ENCODE data around the gene ZNF333. TPM values are rescaled to one million over a fixed set of nuclear protein-coding genes. Genes with fewer than 3 reads are reported as not detected.

The ZNF333 gene
- total and polyA plus RNA-seq, 2 donors (not counting 3 experiments of a cell fraction or from before 2014, with no cell fraction given) = 11.1 to 19.7 TPM

- no peaks in the 10 kb centered on the region for H3K79me2 ChIP-seq (ENCODE audit: control insufficient read depth, insufficient read depth, low read length)
- BruUV-seq (replicated peaks) = no TSS peak
- H3K27ac ChIP-seq (ENCODE audit: insufficient read depth, low read depth, low read length) = no peak overlapping the region
- H3K4me2 ChIP-seq (ENCODE audit: insufficient read depth, low read length) = no peak overlapping the region
- H3K9ac ChIP-seq (replicated peaks; ENCODE audit: extremely low read depth, insufficient read depth, low read length) = no peak overlapping the region
- H3K9me3 ChIP-seq (replicated peaks; ENCODE audit: control insufficient read depth, insufficient read depth, low read length) = no peaks in the 10 kb centered on the region
- intact Hi-C loops (cut with micrococcal nuclease) = no loop called here
- H3K4me3 ChIP-seq (replicated peaks in 1 of 3; ENCODE audit: insufficient read depth in 1 of 3, low read depth in 1 of 3, low read length in 3 of 3) = no peak overlapping the region
- H4K20me1 ChIP-seq (replicated peaks; ENCODE audit: control insufficient read depth, extremely low read depth, insufficient read depth, low read length) = no peaks in the 10 kb centered on the region
- ChIA-PET POLR2A (no interaction called here), CTCF (no interaction called here)
- no peaks in the 10 kb centered on the region for H3K27me3 ChIP-seq (ENCODE audit: control insufficient read depth in 2 of 2, insufficient read depth in 2 of 2, low read length in 2 of 2)
- no peaks in the 10 kb centered on the region for H3K9me1 ChIP-seq (replicated peaks; ENCODE audit: control insufficient read depth, extremely low read depth, insufficient read depth, low read length)
- TF ChIP-seq MYC (IDR thresholded peaks at IDR 0.05; ENCODE audit: low read depth, low read length) = no peak
- FAIRE-seq (no peak), DNase-seq (ENCODE audit: low read depth, low spot score) (no peak)
- no peaks in the 10 kb centered on the region for H3K36me3 ChIP-seq (ENCODE audit: control insufficient read depth in 2 of 2, extremely low read depth in 1 of 2, insufficient read depth in 2 of 2, low read length in 2 of 2)
- H2AFZ ChIP-seq (ENCODE audit: low read depth, low read length) = no peak overlapping the region
- H3K4me1 ChIP-seq (ENCODE audit: control insufficient read depth, extremely low read depth, insufficient read depth, low read length) = no peaks in the 10 kb centered on the region
- dilution Hi-C loops (cut with MboI; ENCODE audit: extremely low pct_ligation_motif_present, low sequenced_read_pairs) = no loop called here
Observed at GRCh38 chr19:14746886-14747285, 57.0 kb downstream of the ZNF333 start.

DNA sequence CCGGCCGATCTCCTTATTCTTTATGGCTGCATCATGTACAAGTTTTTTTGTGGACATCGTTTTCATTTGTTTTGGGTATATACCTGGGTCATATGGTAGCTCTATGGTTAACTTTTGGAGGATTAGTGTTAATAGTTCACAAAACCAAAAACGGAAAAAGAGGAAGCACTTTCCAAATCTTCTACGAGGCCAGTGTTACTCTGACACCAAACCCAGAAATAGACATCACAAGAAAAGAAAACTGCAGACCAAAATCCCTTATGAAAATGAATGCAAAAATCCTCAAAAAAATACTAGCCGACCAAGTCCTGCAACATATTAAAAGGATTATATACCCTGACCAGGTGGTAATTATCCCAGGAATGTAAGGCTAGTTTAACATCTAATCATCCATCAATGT lies 58.8 kb downstream of the ZNF333 start:
- H3K4me2 ChIP-seq (ENCODE audit: insufficient read depth, low read length) = no peak overlapping the region
- no peaks in the 10 kb centered on the region for H3K4me1 ChIP-seq (ENCODE audit: control insufficient read depth, extremely low read depth, insufficient read depth, low read length)
- DNase-seq (ENCODE audit: low read depth, low spot score) (no peak), FAIRE-seq (no peak)
- no peak overlapping the region for H2AFZ ChIP-seq (ENCODE audit: low read depth, low read length)
- CTCF ChIA-PET = no interaction called here
- no peaks in the 10 kb centered on the region for H3K36me3 ChIP-seq (ENCODE audit: control insufficient read depth in 2 of 2, extremely low read depth in 1 of 2, insufficient read depth in 2 of 2, low read length in 2 of 2)
- no peaks in the 10 kb centered on the region for H3K27me3 ChIP-seq (ENCODE audit: control insufficient read depth in 2 of 2, insufficient read depth in 2 of 2, low read length in 2 of 2)
- no peaks in the 10 kb centered on the region for H3K79me2 ChIP-seq (ENCODE audit: control insufficient read depth, insufficient read depth, low read length)
- no peak overlapping the region for H3K27ac ChIP-seq (ENCODE audit: insufficient read depth, low read depth, low read length)
- POLR2A ChIA-PET = no interaction called here
- no TSS peak for BruUV-seq (replicated peaks)
- H3K9me1 ChIP-seq (replicated peaks; ENCODE audit: control insufficient read depth, extremely low read depth, insufficient read depth, low read length) = no peaks in the 10 kb centered on the region
- no peak overlapping the region for H3K4me3 ChIP-seq (replicated peaks in 1 of 3; ENCODE audit: insufficient read depth in 1 of 3, low read depth in 1 of 3, low read length in 3 of 3)
- TF ChIP-seq JUN (IDR thresholded peaks at IDR 0.05; ENCODE audit: borderline replicate concordance, insufficient read depth, insufficient read length, low read depth) (no peak), EZH2 (IDR thresholded peaks at IDR 0.05; ENCODE audit: borderline replicate concordance, low read depth, low read length, severe bottlenecking) (no peak), POLR2AphosphoS5 (IDR thresholded peaks at IDR 0.05; ENCODE audit: insufficient read depth, low read depth, low read length) (no peak), FOS (IDR thresholded peaks at IDR 0.05; ENCODE audit: borderline replicate concordance, insufficient read depth, low read length) (no peak), MAX (IDR thresholded peaks at IDR 0.05; ENCODE audit: insufficient read depth, insufficient read length) (no peak), POLR2A (IDR thresholded peaks at IDR 0.05; ENCODE audit: low read depth, low read length) (no peak)
- intact Hi-C loops (cut with micrococcal nuclease) = no loop called here
- H3K9ac ChIP-seq (replicated peaks; ENCODE audit: extremely low read depth, insufficient read depth, low read length) = no peak overlapping the region
- no peaks in the 10 kb centered on the region for H4K20me1 ChIP-seq (replicated peaks; ENCODE audit: control insufficient read depth, extremely low read depth, insufficient read depth, low read length)
- H3K9me3 ChIP-seq (replicated peaks; ENCODE audit: control insufficient read depth, insufficient read depth, low read length) = no peaks in the 10 kb centered on the region
- dilution Hi-C loops (cut with MboI; ENCODE audit: extremely low pct_ligation_motif_present, low sequenced_read_pairs) = no loop called here
